ENCODE data around the gene GLRX2.
A peak's percentile ranks its signal among the peaks of the same experiment; 100 is the strongest.

Gene GLRX2

DNA sequence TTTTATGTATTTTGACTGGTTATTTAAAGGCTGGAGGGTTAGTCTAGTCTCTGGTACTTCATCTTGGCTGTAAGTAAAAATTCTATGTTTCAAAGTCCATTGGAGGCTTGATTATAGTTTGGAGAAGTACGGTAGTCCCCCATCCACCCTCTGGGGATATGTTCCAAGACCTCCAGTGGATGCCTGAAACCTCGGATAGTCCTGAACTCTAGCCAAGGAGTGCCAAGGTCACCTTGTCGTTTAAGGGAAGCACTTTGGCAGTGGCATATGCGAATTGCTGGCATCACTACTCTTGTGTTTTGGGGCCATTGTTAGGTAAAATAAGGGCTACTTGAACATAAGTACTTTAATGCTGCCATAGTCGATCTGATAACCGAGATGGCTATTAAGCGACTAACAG is 35.0 kb upstream of the GLRX2 start:
- no peak overlapping the region for H3K4me3 ChIP-seq (replicated peaks; ENCODE audit: low read depth, low read length)
- TF ChIP-seq, protein P1, sequence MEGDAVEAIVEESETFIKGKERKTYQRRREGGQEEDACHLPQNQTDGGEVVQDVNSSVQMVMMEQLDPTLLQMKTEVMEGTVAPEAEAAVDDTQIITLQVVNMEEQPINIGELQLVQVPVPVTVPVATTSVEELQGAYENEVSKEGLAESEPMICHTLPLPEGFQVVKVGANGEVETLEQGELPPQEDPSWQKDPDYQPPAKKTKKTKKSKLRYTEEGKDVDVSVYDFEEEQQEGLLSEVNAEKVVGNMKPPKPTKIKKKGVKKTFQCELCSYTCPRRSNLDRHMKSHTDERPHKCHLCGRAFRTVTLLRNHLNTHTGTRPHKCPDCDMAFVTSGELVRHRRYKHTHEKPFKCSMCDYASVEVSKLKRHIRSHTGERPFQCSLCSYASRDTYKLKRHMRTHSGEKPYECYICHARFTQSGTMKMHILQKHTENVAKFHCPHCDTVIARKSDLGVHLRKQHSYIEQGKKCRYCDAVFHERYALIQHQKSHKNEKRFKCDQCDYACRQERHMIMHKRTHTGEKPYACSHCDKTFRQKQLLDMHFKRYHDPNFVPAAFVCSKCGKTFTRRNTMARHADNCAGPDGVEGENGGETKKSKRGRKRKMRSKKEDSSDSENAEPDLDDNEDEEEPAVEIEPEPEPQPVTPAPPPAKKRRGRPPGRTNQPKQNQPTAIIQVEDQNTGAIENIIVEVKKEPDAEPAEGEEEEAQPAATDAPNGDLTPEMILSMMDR (IDR thresholded peaks at IDR 0.05; ENCODE audit: low read depth, low read length, missing control alignments), result no peak
- DNase-seq (ENCODE audit: extremely low read depth, low read depth), result no peak

DNA sequence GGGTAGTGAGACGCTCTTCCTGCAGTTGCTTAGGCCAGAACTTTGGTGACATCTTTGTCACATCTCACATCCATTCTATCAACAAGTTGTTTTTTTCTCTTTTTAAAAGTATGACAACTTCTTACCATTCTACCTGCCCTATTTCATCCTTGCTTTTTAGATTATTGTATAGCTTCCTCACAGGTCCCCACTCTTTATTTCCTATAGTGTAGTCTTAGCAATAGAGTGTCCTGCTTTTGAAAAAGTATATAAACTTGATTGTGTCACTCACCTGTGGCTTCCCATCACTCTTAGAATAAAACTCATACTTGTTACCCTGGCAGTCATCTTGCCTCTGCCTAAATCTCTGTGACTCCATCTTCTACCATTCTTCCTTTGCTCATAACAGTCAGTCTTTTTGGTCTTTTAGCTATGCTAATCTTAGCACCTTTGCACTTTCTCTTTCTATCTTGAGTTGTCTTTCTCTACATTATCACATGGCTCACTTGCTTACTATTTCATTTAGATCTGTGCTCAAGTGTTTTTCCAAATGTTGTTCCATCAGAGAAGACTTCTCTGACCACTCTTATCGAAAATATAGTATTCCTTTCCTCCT is 26.1 kb upstream of the GLRX2 start:
- no peak overlapping the region for H3K4me3 ChIP-seq (replicated peaks; ENCODE audit: low read depth, low read length)
- TF ChIP-seq, protein P1 (IDR thresholded peaks at IDR 0.05; ENCODE audit: low read depth, low read length, missing control alignments), result no peak
- DNase-seq (ENCODE audit: extremely low read depth, low read depth), result no peak

DNA sequence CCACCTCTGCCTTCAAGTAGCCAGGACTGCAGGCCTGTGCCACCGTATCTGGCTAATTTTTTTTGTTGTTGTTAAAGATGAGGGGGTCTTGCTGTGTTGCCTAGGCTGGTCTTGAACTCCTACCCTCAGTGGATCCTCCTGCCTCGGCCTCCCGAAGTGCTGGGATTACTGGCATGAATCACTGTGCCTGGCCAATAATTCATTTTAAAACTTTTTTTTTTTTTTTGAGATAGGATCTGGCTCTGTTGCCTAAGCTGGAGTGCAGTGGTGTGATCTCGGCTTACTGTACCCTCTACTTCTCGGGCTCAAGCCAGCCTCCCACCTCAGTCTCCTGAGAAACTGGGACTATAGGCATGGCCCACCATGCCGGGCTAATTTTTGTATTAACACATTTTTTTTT is 20.2 kb upstream of the GLRX2 start:
- no peak for DNase-seq (ENCODE audit: extremely low read depth, low read depth)
- no peak overlapping the region for H3K4me3 ChIP-seq (replicated peaks; ENCODE audit: low read depth, low read length)
- TF ChIP-seq, protein P1 (IDR thresholded peaks at IDR 0.05; ENCODE audit: low read depth, low read length, missing control alignments), result no peak

DNA sequence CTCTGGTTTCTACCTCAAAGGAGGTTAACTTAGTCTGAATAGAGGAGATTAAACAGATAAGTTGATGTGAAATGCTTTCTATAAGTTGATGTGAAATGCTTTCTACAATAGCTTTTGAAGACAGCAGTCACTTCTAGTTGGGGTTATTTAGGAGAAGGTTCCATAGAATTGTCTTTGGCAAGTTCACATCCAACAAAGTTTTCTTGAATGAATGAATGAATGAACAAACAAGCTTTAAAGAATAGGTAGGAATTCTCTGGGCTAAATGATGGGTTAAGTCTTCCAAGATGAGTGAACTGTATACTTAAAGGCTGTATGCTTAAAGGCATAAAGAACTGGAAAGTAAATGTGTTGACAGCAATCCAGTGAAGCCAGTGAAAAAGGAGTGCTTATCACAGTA is 18.5 kb upstream of the GLRX2 start:
- H3K4me3 ChIP-seq (replicated peaks; ENCODE audit: low read depth, low read length), result peak overlapping the region; percentile 66
- no peak for DNase-seq (ENCODE audit: extremely low read depth, low read depth)
- TF ChIP-seq, protein P1 (IDR thresholded peaks at IDR 0.05; ENCODE audit: low read depth, low read length, missing control alignments), result no peak

DNA sequence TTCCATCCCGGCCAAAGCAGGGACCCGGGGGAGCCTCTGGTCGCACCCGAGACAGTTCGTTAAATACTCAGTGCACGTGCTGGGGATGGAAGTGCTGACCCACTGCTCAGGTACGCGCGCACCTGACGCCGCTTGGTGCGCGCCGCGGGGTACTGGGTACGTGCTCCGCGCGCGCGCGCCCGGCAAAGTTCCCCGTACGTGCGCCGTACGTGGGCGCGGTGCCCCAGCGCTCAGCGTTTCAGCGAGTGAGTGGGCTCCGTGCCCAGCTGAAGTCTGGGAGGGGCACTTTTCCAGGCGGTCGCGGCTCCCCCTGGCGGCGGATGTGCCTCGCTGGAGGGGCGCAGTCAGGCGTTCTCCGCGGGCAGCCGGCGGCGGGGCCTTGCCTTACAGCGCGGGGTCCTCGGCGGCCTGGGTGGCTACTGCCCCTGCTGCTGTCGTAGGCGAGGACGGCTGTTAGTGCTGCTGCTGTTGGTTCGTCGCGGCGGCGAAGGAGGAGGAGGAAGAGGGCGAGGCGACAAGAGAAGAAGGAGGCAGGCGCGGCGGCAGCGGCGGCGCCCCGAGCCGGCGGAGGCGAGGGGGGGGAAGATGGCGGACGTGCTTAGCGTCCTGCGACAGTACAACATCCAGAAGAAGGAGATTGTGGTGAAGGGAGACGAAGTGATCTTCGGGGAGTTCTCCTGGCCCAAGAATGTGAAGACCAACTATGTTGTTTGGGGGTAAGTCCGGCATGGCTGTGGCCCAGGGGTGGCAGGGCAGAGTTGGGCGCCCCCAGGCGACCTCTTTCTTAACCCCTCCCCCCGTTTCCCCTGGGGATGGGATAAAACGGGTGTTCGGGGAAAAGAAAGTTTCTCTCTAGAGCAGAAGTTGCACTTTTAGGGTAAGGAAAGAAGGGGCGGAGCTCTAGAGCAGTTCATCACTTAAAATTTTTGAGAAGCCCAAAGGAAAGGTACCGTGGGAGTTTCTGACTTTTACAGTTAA is 16.7 kb upstream of the GLRX2 start, which contains the start of gene CDC73:
TSS of gene CDC73 (plus strand) at position 416 of the 978 bp plus-strand sequence. CDS start at position 586, 170 bp downstream.
- peak within 1 kb of the TSS; percentile 66 for H3K4me3 ChIP-seq (replicated peaks; ENCODE audit: low read depth, low read length)
- TF ChIP-seq, protein P1 (IDR thresholded peaks at IDR 0.05; ENCODE audit: low read depth, low read length, missing control alignments), result peak; percentile 88
- DNase-seq (ENCODE audit: extremely low read depth, low read depth), result peak; percentile 84

DNA sequence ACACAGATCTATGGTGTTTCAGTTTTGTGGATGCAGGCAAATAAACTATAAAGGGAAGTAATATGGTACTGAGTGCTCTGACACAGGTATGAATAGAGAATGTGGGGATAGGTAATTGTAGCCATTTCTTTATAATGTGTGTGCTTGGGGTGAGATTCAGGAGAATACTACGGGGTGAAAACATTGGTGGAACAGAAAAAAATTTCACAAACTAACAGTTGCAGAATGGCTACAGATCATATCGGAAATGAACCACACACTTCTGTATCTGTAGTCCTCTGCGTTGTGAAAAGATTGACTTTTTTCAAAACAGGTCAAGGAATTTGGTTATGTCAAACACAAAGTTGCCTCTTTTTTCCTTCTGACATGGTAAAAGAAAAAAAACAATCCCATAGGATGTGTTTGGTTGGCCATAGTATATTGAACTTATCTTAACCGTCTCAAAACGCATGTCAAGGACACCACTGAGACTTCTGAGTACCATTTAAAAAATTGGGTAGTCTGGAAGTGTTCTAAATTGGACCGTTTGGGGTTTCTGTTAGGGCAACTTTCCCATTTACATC is 15.5 kb upstream of the GLRX2 start:
- peak overlapping the region; percentile 66 for H3K4me3 ChIP-seq (replicated peaks; ENCODE audit: low read depth, low read length)
- TF ChIP-seq, protein P1 (IDR thresholded peaks at IDR 0.05; ENCODE audit: low read depth, low read length, missing control alignments), result no peak
- DNase-seq (ENCODE audit: extremely low read depth, low read depth), result no peak
